Transverse colon (tissue), 4 donors: ENCODE data around the gene RELN. TPM values are rescaled to one million over a fixed set of nuclear protein-coding genes. Genes with fewer than 3 reads are reported as not detected.
"Not testable (repeated sequence)": the region's sequence is repeated elsewhere in the genome, so short reads cannot be mapped to it uniquely, and the experiment has no call there.

Source experiments
- DNase-seq: peaks from one replicate; pipeline ENCODE4 v3.0.0-alpha.2; 2019
- H3K27ac ChIP-seq, 4 donors: fragments of 200-600 bp; sonication (generic); 2 replicates each; pipeline ENCODE4 v1.5.1; 2016 to 2018; ENCODE audit warnings: inconsistent platforms in 4 of 4
- H3K27me3 ChIP-seq: fragments of 200-600 bp; sonication (generic); 2 replicates; pipeline ENCODE4 v1.5.1; 2017; ENCODE audit warnings: inconsistent platforms
- H3K36me3 ChIP-seq, 4 donors: fragments of 200-600 bp; sonication (generic); 2 replicates each; pipeline ENCODE4 v1.5.1; 2017 to 2019; ENCODE audit warnings: inconsistent platforms in 4 of 4
- H3K4me1 ChIP-seq, 4 donors: fragments of 200-600 bp; sonication (generic); 2 replicates each; pipeline ENCODE4 v1.5.1; 2017 to 2020; ENCODE audit warnings: inconsistent platforms in 4 of 4
- H3K4me3 ChIP-seq, 4 donors: fragments of 200-600 bp; sonication (generic); 1 replicate in 1 of 4; 2 replicates in 3 of 4; pipeline versions ENCODE4 v1.5.1 to v1.6.1; 2017 to 2019; ENCODE audit warnings: inconsistent platforms in 4 of 4
- H3K9me3 ChIP-seq, 2 donors: fragments of 200-600 bp; sonication (generic); 2 replicates each; pipeline ENCODE4 v1.5.1; 2017 to 2019; ENCODE audit warnings: inconsistent platforms in 2 of 2
- EP300 ChIP-seq: sonication (generic); formaldehyde crosslinking; IDR thresholded peaks from one replicate; pipeline ENCODE4 v1.6.1; 2017; ENCODE audit warnings: antibody characterized with exemption, low read depth
- POLR2A ChIP-seq: fragments of 450-650 bp; IDR thresholded peaks from one replicate; pipeline ENCODE4 v1.6.1; 2016; ENCODE audit warnings: antibody characterized with exemption, mild to moderate bottlenecking, moderate library complexity
- POLR2AphosphoS5 ChIP-seq, 3 donors: sonication (generic); formaldehyde crosslinking; IDR thresholded peaks; one replicate each; pipeline ENCODE4 v1.6.1; 2016; ENCODE audit warnings: antibody characterized with exemption in 3 of 3
- WGBS, 2 donors: methylation state at CpG; one replicate each; pipeline ENCODE4 v1.1.5; 2018; ENCODE audit warnings: low coverage in 1 of 2; 5-methylcytosine and 5-hydroxymethylcytosine counted together
- in situ Hi-C, 4 donors: fragments of 200-750 bp; cut with MboI; loops; one replicate each; pipeline versions ENCODE4 v1.15.0 to v1.15.1; 2017; ENCODE audit warnings: low sequenced_read_pairs in 3 of 4, low pct_ligation_motif_present in 1 of 4, low pct_unique_long_range_greater_than_20kb in 1 of 4
- intact Hi-C: fragments of 100-400 bp; cut with DNase I; formaldehyde crosslinking; loops from one replicate; pipeline ENCODE4 v1.15.1; 2023; ENCODE audit warnings: low total_unique reads
- total RNA-seq, 4 donors: library from RNA; depleted of rRNA; stranded (reverse); fragments of >200 nt; gene quantifications; one replicate each; pipeline ENCODE4 v1.1.0, GENCODE V29; 2016
- TF ChIP-seq, protein P1 (sequence below), 5 experiments: fragments of 200-600 bp in 3 of 5; fragments of 450-650 bp in 2 of 5; sonication (generic) in 3 of 5; IDR thresholded peaks; 1 replicate in 2 of 5; 2 replicates in 3 of 5; pipeline ENCODE4 v1.5.1; 2016 to 2017; ENCODE audit warnings: antibody characterized with exemption in 5 of 5, inconsistent platforms in 3 of 5, mild to moderate bottlenecking in 2 of 5, moderate library complexity in 1 of 5

Gene RELN
- total RNA-seq, 4 donors from 2014 or later = 1.00 to 2.7 (median 1.5) TPM; not detected in 1

- Histone ChIP-seq H3K27ac (no peak overlapping the region), H3K36me3 (no peaks in the 10 kb centered on the region), H3K27me3 (no peaks in the 10 kb centered on the region), H3K9me3 (no peaks in the 10 kb centered on the region), H3K4me1 (no peaks in the 10 kb centered on the region), H3K4me3 (no peak overlapping the region)
- in situ Hi-C loops = no loop called here
- TF ChIP-seq EP300 (no peak), POLR2AphosphoS5 (IDR thresholded peaks at IDR 0.05) (no peak), POLR2A (no peak)
- TF ChIP-seq, protein P1, sequence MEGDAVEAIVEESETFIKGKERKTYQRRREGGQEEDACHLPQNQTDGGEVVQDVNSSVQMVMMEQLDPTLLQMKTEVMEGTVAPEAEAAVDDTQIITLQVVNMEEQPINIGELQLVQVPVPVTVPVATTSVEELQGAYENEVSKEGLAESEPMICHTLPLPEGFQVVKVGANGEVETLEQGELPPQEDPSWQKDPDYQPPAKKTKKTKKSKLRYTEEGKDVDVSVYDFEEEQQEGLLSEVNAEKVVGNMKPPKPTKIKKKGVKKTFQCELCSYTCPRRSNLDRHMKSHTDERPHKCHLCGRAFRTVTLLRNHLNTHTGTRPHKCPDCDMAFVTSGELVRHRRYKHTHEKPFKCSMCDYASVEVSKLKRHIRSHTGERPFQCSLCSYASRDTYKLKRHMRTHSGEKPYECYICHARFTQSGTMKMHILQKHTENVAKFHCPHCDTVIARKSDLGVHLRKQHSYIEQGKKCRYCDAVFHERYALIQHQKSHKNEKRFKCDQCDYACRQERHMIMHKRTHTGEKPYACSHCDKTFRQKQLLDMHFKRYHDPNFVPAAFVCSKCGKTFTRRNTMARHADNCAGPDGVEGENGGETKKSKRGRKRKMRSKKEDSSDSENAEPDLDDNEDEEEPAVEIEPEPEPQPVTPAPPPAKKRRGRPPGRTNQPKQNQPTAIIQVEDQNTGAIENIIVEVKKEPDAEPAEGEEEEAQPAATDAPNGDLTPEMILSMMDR (IDR thresholded peaks at IDR 0.05) = no peak
- intact Hi-C loops = no loop called here
- no peak for DNase-seq
These were observed 193.7 kb downstream of the RELN start for GRCh38 chr7:103795787-103796186.

- 40 to 60% methylated on average over 1 of the region's 1 CpG for WGBS, 2 donors
- in situ Hi-C loops = no loop called here
- TF ChIP-seq EP300 (no peak), POLR2A (no peak), POLR2AphosphoS5 (IDR thresholded peaks at IDR 0.05) (no peak)
- TF ChIP-seq, protein P1 (IDR thresholded peaks at IDR 0.05) = no peak
- H3K4me3 ChIP-seq = no peak overlapping the region
- H3K27me3 ChIP-seq = no peaks in the 10 kb centered on the region
- no peaks in the 10 kb centered on the region for H3K4me1 ChIP-seq
- no peaks in the 10 kb centered on the region for H3K36me3 ChIP-seq
- intact Hi-C loops = no loop called here
- H3K9me3 ChIP-seq = no peaks in the 10 kb centered on the region
- no peak overlapping the region for H3K27ac ChIP-seq
- DNase-seq = no peak
These were observed 194.4 kb downstream of the RELN start for GRCh38 chr7:103795107-103795506.

GRCh38 chr7:103794424-103794823 is 195.0 kb downstream of the RELN start:
- TF ChIP-seq POLR2AphosphoS5 (IDR thresholded peaks at IDR 0.05) (no peak), EP300 (no peak), POLR2A (no peak)
- TF ChIP-seq, protein P1 (IDR thresholded peaks at IDR 0.05) = no peak
- H3K27me3 ChIP-seq = no peaks in the 10 kb centered on the region
- H3K4me1 ChIP-seq = no peaks in the 10 kb centered on the region
- WGBS, 2 donors = 88% methylated on average over 1 of the region's 1 CpG; no CpG with 5 or more reads in 1 of the 2 donors
- in situ Hi-C loops = no loop called here
- H3K4me3 ChIP-seq = no peak overlapping the region
- intact Hi-C loops = no loop called here
- H3K36me3 ChIP-seq = no peaks in the 10 kb centered on the region
- no peak for DNase-seq
- no peak overlapping the region for H3K27ac ChIP-seq
- H3K9me3 ChIP-seq = no peaks in the 10 kb centered on the region

- Histone ChIP-seq H3K27me3 (no peaks in the 10 kb centered on the region), H3K27ac (no peak overlapping the region), H3K36me3 (no peaks in the 10 kb centered on the region), H3K4me3 (no peak overlapping the region), H3K9me3 (no peaks in the 10 kb centered on the region), H3K4me1 (no peaks in the 10 kb centered on the region)
- no peak for DNase-seq
- 77 to 100% methylated on average over 2 to 5 of the region's 5 CpGs for WGBS, 2 donors
- in situ Hi-C loops (no loop called here), intact Hi-C loops (no loop called here)
- no peak for TF ChIP-seq POLR2A
These were observed 195.8 kb downstream of the RELN start for GRCh38 chr7:103793614-103794013.

GRCh38 chr7:103791894-103792293 is 197.6 kb downstream of the RELN start:
- TF ChIP-seq POLR2A (no peak), POLR2AphosphoS5 (IDR thresholded peaks at IDR 0.05) (no peak), EP300 (no peak)
- TF ChIP-seq, protein P1 (IDR thresholded peaks at IDR 0.05) = no peak
- Histone ChIP-seq H3K9me3 (no peaks in the 10 kb centered on the region), H3K4me1 (no peaks in the 10 kb centered on the region), H3K36me3 (no peaks in the 10 kb centered on the region), H3K27ac (no peak overlapping the region), H3K27me3 (no peaks in the 10 kb centered on the region), H3K4me3 (no peak overlapping the region)
- intact Hi-C loops = no loop called here
- in situ Hi-C loops = no loop called here
- no peak for DNase-seq

DNA sequence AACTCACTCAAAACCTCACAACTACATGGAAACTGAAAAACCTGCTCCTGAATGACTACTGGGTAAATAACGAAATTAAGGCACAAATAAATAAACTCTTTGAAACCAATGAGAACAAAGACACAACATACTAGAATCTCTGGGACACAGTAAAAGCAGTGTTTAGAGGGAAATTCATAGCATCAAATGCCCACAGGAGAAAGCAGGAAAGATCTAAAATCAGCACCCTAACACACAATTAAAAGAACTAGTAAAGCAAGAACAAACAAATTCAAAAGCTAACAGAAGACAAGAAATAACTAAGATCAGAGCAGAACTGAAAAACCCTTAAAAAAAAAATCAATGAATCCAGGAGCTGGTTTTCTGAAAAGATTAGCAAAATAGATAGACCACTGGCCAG is 202.4 kb downstream of the RELN start:
- H3K27me3 ChIP-seq, H3K4me3 ChIP-seq, intact Hi-C loops, H3K4me1 ChIP-seq, H3K27ac ChIP-seq, DNase-seq, H3K36me3 ChIP-seq, in situ Hi-C loops, H3K9me3 ChIP-seq: not testable (repeated sequence)
- WGBS, 2 donors = 79 to 100% methylated on average over 1 of the region's 1 CpG
